Measurements from ENCODE around the gene PES1. TPM values are rescaled to one million over a fixed set of nuclear protein-coding genes. Genes with fewer than 3 reads are reported as not detected.
"Not testable (repeated sequence)": the region's sequence is repeated elsewhere in the genome, so short reads cannot be mapped to it uniquely, and the experiment has no call there.

PES1 gene
- total RNA-seq, 1 donor from 2014 or later = 75.6 TPM

DNA sequence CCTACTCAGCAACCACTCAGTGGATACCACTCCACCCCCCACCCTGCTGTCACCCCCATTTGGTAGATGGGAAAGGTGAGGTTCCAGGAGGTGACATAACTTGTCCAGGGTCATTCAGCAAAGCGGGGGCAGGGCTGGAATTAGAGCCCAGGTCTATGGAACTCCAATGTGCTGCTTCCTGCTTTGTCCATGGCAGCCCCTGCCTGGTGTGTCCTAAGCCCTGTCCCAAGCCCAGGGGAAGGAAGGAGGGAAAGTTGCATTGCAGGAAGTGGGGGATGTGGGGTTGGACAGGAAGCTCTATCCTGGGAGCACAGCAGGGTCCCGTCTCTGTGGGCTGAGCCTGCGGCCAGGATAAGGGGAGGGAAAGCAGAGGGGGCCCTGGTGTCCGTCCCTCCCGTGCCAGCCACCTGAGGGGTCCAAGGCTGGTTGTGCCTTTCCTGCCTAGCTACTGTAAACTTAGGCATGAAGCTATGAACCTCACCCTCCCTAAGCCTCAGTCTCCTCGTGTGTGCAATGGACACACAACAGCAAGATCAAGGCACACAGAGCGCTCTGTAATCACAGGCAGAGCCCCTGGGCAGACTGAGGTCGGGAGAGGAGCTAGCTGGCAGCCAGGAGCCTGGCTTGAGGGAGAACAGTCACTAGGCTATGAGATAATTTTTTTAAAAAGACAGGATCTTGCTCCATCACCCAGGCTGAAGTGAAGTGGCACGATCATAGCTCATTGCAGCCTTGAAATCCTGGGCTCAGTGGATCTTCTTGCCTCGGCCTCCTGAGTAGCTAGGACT lies 30.1 kb downstream of the PES1 start:
- no peaks in the 10 kb centered on the region for H3K9me3 ChIP-seq
- H3K4me3 ChIP-seq = no peak overlapping the region
- no peaks in the 10 kb centered on the region for H3K4me1 ChIP-seq
- DNase-seq (ENCODE audit: extremely low spot score in 2 of 2) = no peak
- TF ChIP-seq POLR2A (IDR thresholded peaks at IDR 0.05) (no peak), POLR2AphosphoS5 (IDR thresholded peaks at IDR 0.05; ENCODE audit: insufficient read depth in 1 of 2, low read depth in 1 of 2) (no peak)
- TF ChIP-seq, protein P1, sequence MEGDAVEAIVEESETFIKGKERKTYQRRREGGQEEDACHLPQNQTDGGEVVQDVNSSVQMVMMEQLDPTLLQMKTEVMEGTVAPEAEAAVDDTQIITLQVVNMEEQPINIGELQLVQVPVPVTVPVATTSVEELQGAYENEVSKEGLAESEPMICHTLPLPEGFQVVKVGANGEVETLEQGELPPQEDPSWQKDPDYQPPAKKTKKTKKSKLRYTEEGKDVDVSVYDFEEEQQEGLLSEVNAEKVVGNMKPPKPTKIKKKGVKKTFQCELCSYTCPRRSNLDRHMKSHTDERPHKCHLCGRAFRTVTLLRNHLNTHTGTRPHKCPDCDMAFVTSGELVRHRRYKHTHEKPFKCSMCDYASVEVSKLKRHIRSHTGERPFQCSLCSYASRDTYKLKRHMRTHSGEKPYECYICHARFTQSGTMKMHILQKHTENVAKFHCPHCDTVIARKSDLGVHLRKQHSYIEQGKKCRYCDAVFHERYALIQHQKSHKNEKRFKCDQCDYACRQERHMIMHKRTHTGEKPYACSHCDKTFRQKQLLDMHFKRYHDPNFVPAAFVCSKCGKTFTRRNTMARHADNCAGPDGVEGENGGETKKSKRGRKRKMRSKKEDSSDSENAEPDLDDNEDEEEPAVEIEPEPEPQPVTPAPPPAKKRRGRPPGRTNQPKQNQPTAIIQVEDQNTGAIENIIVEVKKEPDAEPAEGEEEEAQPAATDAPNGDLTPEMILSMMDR (IDR thresholded peaks at IDR 0.05) = no peak
- H3K36me3 ChIP-seq = no peaks in the 10 kb centered on the region
- intact Hi-C loops (cut with DNase I) = no loop called here
- no peaks in the 10 kb centered on the region for H3K27me3 ChIP-seq
- no peak overlapping the region for H3K27ac ChIP-seq

DNA sequence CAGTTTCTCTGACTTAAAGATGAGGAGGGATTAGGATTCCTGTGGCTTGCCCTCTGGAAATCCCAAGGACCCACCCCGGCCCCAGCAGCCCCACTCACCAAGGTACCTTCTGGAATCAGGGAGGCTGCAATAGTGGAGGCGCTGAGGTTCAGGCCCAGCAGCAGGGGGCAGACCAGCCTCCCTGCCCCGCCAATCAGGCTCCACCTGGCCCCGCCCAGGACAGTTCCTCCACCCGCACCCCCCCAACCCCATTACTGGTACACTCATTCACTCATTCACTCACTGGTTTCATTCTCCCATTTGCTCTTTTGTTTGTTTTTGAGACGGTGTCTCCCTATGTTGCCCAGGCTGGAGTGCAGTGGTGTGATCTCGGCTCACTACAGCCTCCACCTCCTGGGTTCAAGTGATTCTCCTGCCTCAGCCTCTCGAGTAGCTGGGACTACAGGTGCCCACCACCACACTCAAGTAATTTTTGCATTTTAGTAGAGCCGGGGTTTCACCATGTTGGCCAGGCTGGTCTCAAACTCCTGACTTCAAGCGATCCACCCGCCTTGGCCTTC lies 31.0 kb downstream of the PES1 start:
- H3K27me3 ChIP-seq; DNase-seq (ENCODE audit: extremely low spot score in 2 of 2); H3K4me1 ChIP-seq; H3K9me3 ChIP-seq; intact Hi-C loops (cut with DNase I); H3K36me3 ChIP-seq; H3K27ac ChIP-seq; H3K4me3 ChIP-seq: not testable (repeated sequence)

DNA sequence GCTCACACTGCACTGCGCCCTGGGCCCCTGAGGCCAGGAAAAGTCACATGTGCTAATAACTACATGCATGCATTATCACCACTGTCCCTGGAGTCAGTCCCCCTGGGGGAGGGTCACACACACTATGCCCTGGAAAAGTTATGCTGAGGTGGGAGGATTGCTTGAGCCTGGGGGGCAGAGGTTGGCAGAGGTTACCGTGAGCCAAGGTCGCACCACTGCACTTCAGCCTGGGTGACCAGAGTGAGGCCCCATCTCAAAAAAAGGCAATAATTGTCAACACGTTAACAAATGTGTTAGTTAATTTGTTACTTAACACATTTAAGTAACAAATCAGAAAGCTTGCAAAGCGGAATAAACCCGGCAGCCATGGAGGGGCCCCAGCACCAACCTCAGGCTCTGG lies 31.8 kb downstream of the PES1 start:
- no peak for DNase-seq (ENCODE audit: extremely low spot score in 2 of 2)
- intact Hi-C loops (cut with DNase I) = no loop called here

DNA sequence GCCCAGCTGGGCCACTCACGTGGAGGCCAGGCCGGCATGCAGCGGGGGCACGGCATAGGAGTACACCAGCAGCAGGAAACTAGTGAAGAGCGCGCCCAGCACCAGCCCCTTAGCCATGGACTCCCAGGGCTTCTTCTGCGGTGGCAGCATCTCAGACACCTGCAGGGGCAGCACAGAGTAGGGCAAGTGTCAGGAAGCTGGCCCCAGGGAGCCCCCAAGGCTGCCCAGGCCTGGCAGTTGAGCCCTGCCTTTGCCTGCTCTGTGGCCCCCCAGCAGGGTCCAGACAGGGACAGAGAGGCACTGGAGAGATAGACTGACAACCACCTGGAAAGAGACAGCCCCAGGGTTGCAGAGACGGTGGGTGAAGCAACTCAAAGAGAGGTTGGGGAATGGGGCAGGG lies 34.5 kb downstream of the PES1 start:
- Histone ChIP-seq H3K27me3 (no peaks in the 10 kb centered on the region), H3K36me3 (no peaks in the 10 kb centered on the region), H3K4me1 (no peaks in the 10 kb centered on the region), H3K4me3 (no peak overlapping the region), H3K27ac (no peak overlapping the region), H3K9me3 (no peaks in the 10 kb centered on the region)
- TF ChIP-seq POLR2AphosphoS5 (IDR thresholded peaks at IDR 0.05; ENCODE audit: insufficient read depth in 1 of 2, low read depth in 1 of 2) (no peak), POLR2A (IDR thresholded peaks at IDR 0.05) (no peak)
- TF ChIP-seq, protein P1 (IDR thresholded peaks at IDR 0.05) = no peak
- intact Hi-C loops (cut with DNase I) = no loop called here
- DNase-seq (ENCODE audit: extremely low spot score in 2 of 2) = no peak

More for the DNA sequence above, 31.8 kb downstream of the PES1 start:
- Histone ChIP-seq H3K4me3 (no peak overlapping the region), H3K27me3 (no peaks in the 10 kb centered on the region), H3K9me3 (no peaks in the 10 kb centered on the region), H3K4me1 (no peaks in the 10 kb centered on the region), H3K27ac (no peak overlapping the region), H3K36me3 (no peaks in the 10 kb centered on the region)
- TF ChIP-seq POLR2A (IDR thresholded peaks at IDR 0.05) = no peak
- TF ChIP-seq, protein P1 (IDR thresholded peaks at IDR 0.05) = no peak
- TF ChIP-seq POLR2AphosphoS5 (IDR thresholded peaks at IDR 0.05; ENCODE audit: insufficient read depth in 1 of 2, low read depth in 1 of 2) = no peak

DNA sequence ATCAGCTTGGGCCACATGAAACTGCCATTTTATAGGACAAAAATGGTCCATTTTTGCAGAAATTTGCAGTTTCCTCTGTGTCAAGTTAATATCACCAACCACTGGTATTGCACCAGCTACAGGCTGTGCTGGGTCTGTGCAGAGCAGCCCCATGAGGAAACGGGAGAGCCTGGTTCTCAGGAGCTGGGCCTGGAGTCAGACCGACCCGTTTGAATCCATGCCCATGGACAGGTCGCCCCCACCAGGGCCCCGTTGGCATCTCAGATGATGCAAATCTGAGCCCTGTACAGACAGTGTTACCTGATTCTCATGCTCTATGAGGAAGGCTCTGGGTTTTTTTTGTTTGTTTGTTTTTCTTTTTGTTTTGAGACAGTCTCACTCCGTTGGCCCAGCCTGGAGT lies 35.3 kb downstream of the PES1 start:
- H3K4me1 ChIP-seq = no peaks in the 10 kb centered on the region
- intact Hi-C loops (cut with DNase I) = no loop called here
- H3K27ac ChIP-seq = no peak overlapping the region
- no peak overlapping the region for H3K4me3 ChIP-seq
- no peaks in the 10 kb centered on the region for H3K36me3 ChIP-seq
- TF ChIP-seq, protein P1 (IDR thresholded peaks at IDR 0.05) = no peak
- TF ChIP-seq POLR2A (IDR thresholded peaks at IDR 0.05) (no peak), POLR2AphosphoS5 (IDR thresholded peaks at IDR 0.05; ENCODE audit: insufficient read depth in 1 of 2, low read depth in 1 of 2) (no peak)
- no peaks in the 10 kb centered on the region for H3K9me3 ChIP-seq
- DNase-seq (ENCODE audit: extremely low spot score in 2 of 2) = no peak
- H3K27me3 ChIP-seq = no peaks in the 10 kb centered on the region

Measured in vagina (tissue), 2 donors.